ENCODE data around the gene CPHXL2. TPM values are rescaled to one million over a fixed set of nuclear protein-coding genes. Genes with fewer than 3 reads are reported as not detected.

Gene CPHXL2
- total and polyA plus RNA-seq, 2 experiments from 2014 or later = not detected

GRCh38 chr16:75624921-75625334, 51.9 kb downstream of the CPHXL2 start:
- peaks cover 4% of the 10 kb centered on the region for H3K4me1 Mint-ChIP-seq
- H3K9me3 Mint-ChIP-seq = no peaks in the 10 kb centered on the region
- no peak for TF ChIP-seq JUNB (IDR thresholded peaks at IDR 0.05; ENCODE audit: unreplicated experiment)
- TF ChIP-seq ETS1 (IDR thresholded peaks at IDR 0.05) = no peak
- no peak for TF ChIP-seq CREB1 (CRISPR knock-in tag; IDR thresholded peaks at IDR 0.05; ENCODE audit: low read depth)
- no peak for TF ChIP-seq EZH2 (IDR thresholded peaks at IDR 0.05; ENCODE audit: low read depth, unreplicated experiment)
- TF ChIP-seq EZH2phosphoT487 (IDR thresholded peaks at IDR 0.05; ENCODE audit: unreplicated experiment) = no peak
- no peak for TF ChIP-seq CTCF (conservative IDR thresholded peaks at IDR 0.05; ENCODE audit: low read depth in 2 of 2)
- no peak for TF ChIP-seq STAT1 (IDR thresholded peaks at IDR 0.05; ENCODE audit: unreplicated experiment)
- TF ChIP-seq ZNF462 (CRISPR knock-in tag; IDR thresholded peaks at IDR 0.05) = no peak
- TF ChIP-seq ZNF331 (CRISPR knock-in tag; IDR thresholded peaks at IDR 0.05; ENCODE audit: low read depth) = no peak
- no peak for TF ChIP-seq ZNF114 (CRISPR knock-in tag; IDR thresholded peaks at IDR 0.05)
- TF ChIP-seq NANOG (IDR thresholded peaks at IDR 0.05; ENCODE audit: borderline replicate concordance) = no peak
- TF ChIP-seq POLR2AphosphoS5 (IDR thresholded peaks at IDR 0.05; ENCODE audit: low read depth) = no peak
- TF ChIP-seq REST (IDR thresholded peaks at IDR 0.05; ENCODE audit: unreplicated experiment) = no peak
- Histone ChIP-seq H3K79me2 (replicated peaks; ENCODE audit: insufficient read depth) (peaks cover 10% of the 10 kb centered on the region; the same call in 1 of the 2 replicates), H3K27ac (ENCODE audit: low read depth) (peak overlapping the region; percentile 24; the same call in 1 of the 2 replicates), H3K27me3 (ENCODE audit: insufficient read depth) (no peaks in the 10 kb centered on the region), H2AFZ (no peak overlapping the region), H3K4me2 (no peak overlapping the region), H3K36me3 (ENCODE audit: insufficient read depth) (peaks cover 42% of the 10 kb centered on the region), H4K20me1 (replicated peaks; ENCODE audit: insufficient read depth) (no peaks in the 10 kb centered on the region), H3K9me2 (ENCODE audit: insufficient read depth) (no peaks in the 10 kb centered on the region), H3F3A (replicated peaks; ENCODE audit: low read depth) (peaks cover 11% of the 10 kb centered on the region; the same call in 1 of the 2 replicates), H3K4me3 (no peak overlapping the region), H3K4me1 (ENCODE audit: insufficient read depth) (peaks cover 7% of the 10 kb centered on the region; the same call in 1 of the 2 replicates)
- DNase-seq (ENCODE audit: low spot score) = no peak
- H3K4me3 Mint-ChIP-seq = no peak overlapping the region
- H3K27me3 Mint-ChIP-seq (ENCODE audit: insufficient read depth, low read depth, poor library complexity) = peaks cover 2% of the 10 kb centered on the region
- no peak for ATAC-seq
- H3K36me3 Mint-ChIP-seq (ENCODE audit: low read depth) = peaks cover 52% of the 10 kb centered on the region
- H3K27ac Mint-ChIP-seq = no peak overlapping the region

Data from GM23338 (cell line).